SK-N-SH (cell line): ENCODE measurements around the gene TRO.

Experiments
- EZH2phosphoT487 ChIP-seq: fragments of 200-600 bp; sonication (generic); IDR thresholded peaks from 2 replicates; pipeline ENCODE4 v1.6.1; 2017; ENCODE audit warnings: low read depth, mixed run types, mild to moderate bottlenecking, antibody characterized with exemption, moderate library complexity, borderline replicate concordance
- JUND ChIP-seq: IDR thresholded peaks from 2 replicates; pipeline ENCODE4 v1.4.0; 2012
- RAD21 ChIP-seq: IDR thresholded peaks from 2 replicates; pipeline ENCODE4 v1.6.1; 2012; ENCODE audit warnings: mild to moderate bottlenecking, low read length
- RFX5 ChIP-seq: IDR thresholded peaks from 2 replicates; pipeline ENCODE4 v1.6.1; 2012; ENCODE audit warnings: mild to moderate bottlenecking, improper control_type of control experiment, low read length
- TF ChIP-seq, protein P1 (sequence below): fragments of 200-600 bp; sonication (generic); IDR thresholded peaks from 2 replicates; pipeline ENCODE4 v1.6.1; 2017; ENCODE audit warnings: antibody characterized with exemption, mild to moderate bottlenecking, moderate library complexity
- TF ChIP-seq, protein P2 (sequence below): IDR thresholded peaks from 2 replicates; pipeline ENCODE4 v1.6.1; 2012; ENCODE audit warnings: mild to moderate bottlenecking, low read depth, low read length, moderate library complexity
- TF ChIP-seq, protein P3 (sequence below): IDR thresholded peaks from 2 replicates; pipeline ENCODE4 v1.4.0; 2012; ENCODE audit warnings: low read depth

DNA sequence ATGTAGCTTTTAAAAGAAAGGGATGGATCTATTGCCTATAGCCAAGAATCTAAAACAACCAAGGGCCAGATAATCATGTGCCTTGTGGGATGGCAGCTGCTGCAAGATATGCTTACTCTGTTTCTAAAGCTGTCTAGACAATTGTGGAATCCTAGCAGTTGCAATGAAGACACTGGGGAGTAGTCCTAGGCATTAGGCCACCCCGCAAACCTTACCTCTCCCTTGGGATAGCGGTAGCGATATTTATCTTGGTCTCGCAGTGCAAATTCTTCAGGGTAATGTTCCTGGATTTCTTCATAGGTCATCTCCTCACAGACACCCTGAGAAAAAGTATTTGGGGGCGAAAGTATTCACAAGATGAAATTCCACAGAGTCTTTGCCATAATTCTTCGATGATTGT, 24.6 kb downstream of the TRO start:
- no peak for TF ChIP-seq RFX5
- TF ChIP-seq, protein P1, sequence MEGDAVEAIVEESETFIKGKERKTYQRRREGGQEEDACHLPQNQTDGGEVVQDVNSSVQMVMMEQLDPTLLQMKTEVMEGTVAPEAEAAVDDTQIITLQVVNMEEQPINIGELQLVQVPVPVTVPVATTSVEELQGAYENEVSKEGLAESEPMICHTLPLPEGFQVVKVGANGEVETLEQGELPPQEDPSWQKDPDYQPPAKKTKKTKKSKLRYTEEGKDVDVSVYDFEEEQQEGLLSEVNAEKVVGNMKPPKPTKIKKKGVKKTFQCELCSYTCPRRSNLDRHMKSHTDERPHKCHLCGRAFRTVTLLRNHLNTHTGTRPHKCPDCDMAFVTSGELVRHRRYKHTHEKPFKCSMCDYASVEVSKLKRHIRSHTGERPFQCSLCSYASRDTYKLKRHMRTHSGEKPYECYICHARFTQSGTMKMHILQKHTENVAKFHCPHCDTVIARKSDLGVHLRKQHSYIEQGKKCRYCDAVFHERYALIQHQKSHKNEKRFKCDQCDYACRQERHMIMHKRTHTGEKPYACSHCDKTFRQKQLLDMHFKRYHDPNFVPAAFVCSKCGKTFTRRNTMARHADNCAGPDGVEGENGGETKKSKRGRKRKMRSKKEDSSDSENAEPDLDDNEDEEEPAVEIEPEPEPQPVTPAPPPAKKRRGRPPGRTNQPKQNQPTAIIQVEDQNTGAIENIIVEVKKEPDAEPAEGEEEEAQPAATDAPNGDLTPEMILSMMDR: no peak
- TF ChIP-seq, protein P2, sequence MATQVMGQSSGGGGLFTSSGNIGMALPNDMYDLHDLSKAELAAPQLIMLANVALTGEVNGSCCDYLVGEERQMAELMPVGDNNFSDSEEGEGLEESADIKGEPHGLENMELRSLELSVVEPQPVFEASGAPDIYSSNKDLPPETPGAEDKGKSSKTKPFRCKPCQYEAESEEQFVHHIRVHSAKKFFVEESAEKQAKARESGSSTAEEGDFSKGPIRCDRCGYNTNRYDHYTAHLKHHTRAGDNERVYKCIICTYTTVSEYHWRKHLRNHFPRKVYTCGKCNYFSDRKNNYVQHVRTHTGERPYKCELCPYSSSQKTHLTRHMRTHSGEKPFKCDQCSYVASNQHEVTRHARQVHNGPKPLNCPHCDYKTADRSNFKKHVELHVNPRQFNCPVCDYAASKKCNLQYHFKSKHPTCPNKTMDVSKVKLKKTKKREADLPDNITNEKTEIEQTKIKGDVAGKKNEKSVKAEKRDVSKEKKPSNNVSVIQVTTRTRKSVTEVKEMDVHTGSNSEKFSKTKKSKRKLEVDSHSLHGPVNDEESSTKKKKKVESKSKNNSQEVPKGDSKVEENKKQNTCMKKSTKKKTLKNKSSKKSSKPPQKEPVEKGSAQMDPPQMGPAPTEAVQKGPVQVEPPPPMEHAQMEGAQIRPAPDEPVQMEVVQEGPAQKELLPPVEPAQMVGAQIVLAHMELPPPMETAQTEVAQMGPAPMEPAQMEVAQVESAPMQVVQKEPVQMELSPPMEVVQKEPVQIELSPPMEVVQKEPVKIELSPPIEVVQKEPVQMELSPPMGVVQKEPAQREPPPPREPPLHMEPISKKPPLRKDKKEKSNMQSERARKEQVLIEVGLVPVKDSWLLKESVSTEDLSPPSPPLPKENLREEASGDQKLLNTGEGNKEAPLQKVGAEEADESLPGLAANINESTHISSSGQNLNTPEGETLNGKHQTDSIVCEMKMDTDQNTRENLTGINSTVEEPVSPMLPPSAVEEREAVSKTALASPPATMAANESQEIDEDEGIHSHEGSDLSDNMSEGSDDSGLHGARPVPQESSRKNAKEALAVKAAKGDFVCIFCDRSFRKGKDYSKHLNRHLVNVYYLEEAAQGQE: no peak
- TF ChIP-seq, protein P3, sequence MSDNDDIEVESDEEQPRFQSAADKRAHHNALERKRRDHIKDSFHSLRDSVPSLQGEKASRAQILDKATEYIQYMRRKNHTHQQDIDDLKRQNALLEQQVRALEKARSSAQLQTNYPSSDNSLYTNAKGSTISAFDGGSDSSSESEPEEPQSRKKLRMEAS: no peak
- TF ChIP-seq EZH2phosphoT487: no peak
- no peak for TF ChIP-seq RAD21
- no peak for TF ChIP-seq JUND
